Measurements from ENCODE around the gene SLC1A2. TPM values are rescaled to one million over a fixed set of nuclear protein-coding genes. Genes with fewer than 3 reads are reported as not detected.

The SLC1A2 gene
- total RNA-seq, 2 donors from 2014 or later = 0.54 to 0.78 TPM

GRCh38 chr11:35432464-35432863, 13.1 kb upstream of the SLC1A2 start:
- no peak for ATAC-seq (ENCODE audit: insufficient number of reproducible peaks, low FRiP score, low read depth)
- H3K4me3 ChIP-seq = no peak overlapping the region
- no peaks in the 10 kb centered on the region for H3K36me3 ChIP-seq
- peaks cover 0 to 2% of the 10 kb centered on the region in 2 donors for H3K4me1 ChIP-seq (ENCODE audit: control insufficient read depth in 1 of 2, low read depth in 2 of 2)
- TF ChIP-seq CTCF (IDR thresholded peaks at IDR 0.05) = no peak
- no peaks in the 10 kb centered on the region for H3K27me3 ChIP-seq (replicated peaks; ENCODE audit: insufficient read depth)
- no peaks in the 10 kb centered on the region for H3K9me3 ChIP-seq
- no peak overlapping the region for H3K27ac ChIP-seq
- DNase-seq (ENCODE audit: low spot score) = no peak

GRCh38 chr11:35427071-35427470, 7.7 kb upstream of the SLC1A2 start:
- no peaks in the 10 kb centered on the region for H3K36me3 ChIP-seq
- ATAC-seq (ENCODE audit: insufficient number of reproducible peaks, low FRiP score, low read depth) = no peak
- no peak overlapping the region for H3K27ac ChIP-seq
- H3K4me3 ChIP-seq = no peak overlapping the region
- H3K4me1 ChIP-seq (ENCODE audit: control insufficient read depth in 1 of 2, low read depth in 2 of 2) = peaks cover 0 to 24% of the 10 kb centered on the region in 2 donors
- no peaks in the 10 kb centered on the region for H3K27me3 ChIP-seq (replicated peaks; ENCODE audit: insufficient read depth)
- TF ChIP-seq CTCF (IDR thresholded peaks at IDR 0.05) = no peak
- no peaks in the 10 kb centered on the region for H3K9me3 ChIP-seq
- no peak for DNase-seq (ENCODE audit: low spot score)

GRCh38 chr11:35426351-35426750, 7.0 kb upstream of the SLC1A2 start:
- H3K27ac ChIP-seq = no peak overlapping the region
- DNase-seq (ENCODE audit: low spot score) (no peak), ATAC-seq (ENCODE audit: insufficient number of reproducible peaks, low FRiP score, low read depth) (no peak)
- H3K4me3 ChIP-seq = no peak overlapping the region
- peaks cover 0 to 24% of the 10 kb centered on the region in 2 donors for H3K4me1 ChIP-seq (ENCODE audit: control insufficient read depth in 1 of 2, low read depth in 2 of 2)
- H3K27me3 ChIP-seq (replicated peaks; ENCODE audit: insufficient read depth) = peaks cover 7% of the 10 kb centered on the region
- TF ChIP-seq CTCF (IDR thresholded peaks at IDR 0.05) = no peak
- no peaks in the 10 kb centered on the region for H3K36me3 ChIP-seq
- no peaks in the 10 kb centered on the region for H3K9me3 ChIP-seq

GRCh38 chr11:35425603-35426212, 6.3 kb upstream of the SLC1A2 start:
- H3K4me1 ChIP-seq (ENCODE audit: control insufficient read depth in 1 of 2, low read depth in 2 of 2) = peaks cover 0 to 25% of the 10 kb centered on the region in 2 donors
- ATAC-seq (ENCODE audit: insufficient number of reproducible peaks, low FRiP score, low read depth) = no peak
- H3K27me3 ChIP-seq (replicated peaks; ENCODE audit: insufficient read depth) = peaks cover 10% of the 10 kb centered on the region
- no peak for DNase-seq (ENCODE audit: low spot score)
- no peak for TF ChIP-seq CTCF (IDR thresholded peaks at IDR 0.05)
- no peaks in the 10 kb centered on the region for H3K36me3 ChIP-seq
- H3K4me3 ChIP-seq = no peak overlapping the region
- no peaks in the 10 kb centered on the region for H3K9me3 ChIP-seq
- no peak overlapping the region for H3K27ac ChIP-seq

- Histone ChIP-seq H3K36me3 (no peaks in the 10 kb centered on the region), H3K27me3 (replicated peaks; ENCODE audit: insufficient read depth) (peaks cover 10% of the 10 kb centered on the region), H3K4me3 (no peak overlapping the region), H3K9me3 (no peaks in the 10 kb centered on the region), H3K27ac (no peak overlapping the region), H3K4me1 (ENCODE audit: control insufficient read depth in 1 of 2, low read depth in 2 of 2) (peaks cover 10 to 38% of the 10 kb centered on the region in 2 donors)
- ATAC-seq (ENCODE audit: insufficient number of reproducible peaks, low FRiP score, low read depth) (no peak), DNase-seq (ENCODE audit: low spot score) (no peak)
- TF ChIP-seq CTCF (IDR thresholded peaks at IDR 0.05) = no peak
These were observed 5.0 kb upstream of the SLC1A2 start for GRCh38 chr11:35424157-35424940.
